SKM-1 treated with dmso at 0.1 percent for 144 hours (cell line): Measurements from ENCODE around the gene RNLS.
A peak's percentile ranks its signal among the peaks of the same experiment; 100 is the strongest.

Experiments used
- DNase-seq: peaks from one replicate; lab custom pipeline; 2025; ENCODE audit not compliant: unreplicated experiment; lab: John Stamatoyannopoulos, UW

Gene RNLS

DNA sequence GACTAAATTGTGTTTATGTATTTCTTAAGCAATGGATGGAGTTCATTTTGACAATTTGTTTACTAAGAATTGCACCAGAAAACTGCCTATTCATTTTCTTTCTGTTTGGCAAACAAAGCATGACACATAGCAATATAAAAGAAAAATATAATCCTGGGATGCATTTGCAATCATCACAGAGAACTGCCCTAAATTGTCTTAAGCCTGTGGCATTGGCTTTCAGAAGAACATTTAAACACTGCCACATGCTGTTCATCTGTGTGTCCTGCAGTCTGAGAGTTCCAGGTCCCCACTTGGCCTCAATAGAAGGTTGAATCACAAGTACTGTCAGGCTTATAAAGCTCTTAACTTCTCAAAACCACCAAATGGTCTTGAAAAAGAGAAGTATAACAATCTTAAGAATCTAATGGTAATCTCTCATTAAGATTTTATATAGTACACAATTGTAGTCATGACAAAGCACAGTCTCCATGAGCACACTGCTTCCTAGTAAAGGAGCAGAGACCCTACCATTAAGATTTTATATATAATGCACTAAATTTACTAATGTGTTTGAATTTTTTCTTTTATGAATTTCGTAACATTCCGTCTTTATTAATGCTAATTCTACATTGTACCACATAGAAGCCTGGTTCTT, 29.9 kb downstream of the RNLS start:
- peak; percentile 59 for DNase-seq

DNA sequence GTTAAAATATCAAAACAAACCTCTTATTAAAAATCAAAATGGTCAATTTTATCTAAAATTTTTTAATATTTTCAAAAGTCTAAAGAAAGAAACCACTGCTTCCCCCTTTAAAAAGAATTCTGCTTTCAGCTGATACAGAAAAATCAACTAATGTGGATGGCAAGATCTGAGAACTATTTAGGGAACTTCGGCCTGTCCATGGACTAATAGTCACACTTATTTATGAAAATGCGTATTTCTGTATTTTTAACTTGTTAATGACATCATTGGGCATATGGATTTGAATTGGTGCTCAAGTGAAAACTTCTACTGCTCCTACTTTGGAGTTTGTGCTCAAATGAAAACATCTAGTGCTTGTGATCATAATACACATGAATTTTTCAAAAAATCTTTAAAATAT, 31.9 kb downstream of the RNLS start:
- no peak for DNase-seq

DNA sequence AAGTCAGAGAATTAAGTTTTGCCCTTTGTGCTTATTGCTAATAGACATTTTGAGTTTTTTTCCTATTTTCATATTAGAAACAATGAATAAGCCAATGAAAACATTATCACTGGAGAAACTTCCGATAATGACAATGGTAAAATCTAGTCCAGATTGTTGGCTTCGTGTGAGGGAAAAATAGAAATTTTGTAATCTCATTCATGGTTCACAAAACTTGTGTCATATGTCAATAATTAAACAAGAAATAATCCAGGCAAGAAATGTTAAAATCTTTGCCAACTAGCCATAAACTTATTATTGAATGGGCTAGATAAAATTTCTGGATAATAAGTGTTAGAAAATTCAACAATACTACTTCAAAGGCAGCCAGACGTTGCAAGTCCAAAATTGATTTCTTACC, 36.6 kb downstream of the RNLS start:
- DNase-seq: no peak

DNA sequence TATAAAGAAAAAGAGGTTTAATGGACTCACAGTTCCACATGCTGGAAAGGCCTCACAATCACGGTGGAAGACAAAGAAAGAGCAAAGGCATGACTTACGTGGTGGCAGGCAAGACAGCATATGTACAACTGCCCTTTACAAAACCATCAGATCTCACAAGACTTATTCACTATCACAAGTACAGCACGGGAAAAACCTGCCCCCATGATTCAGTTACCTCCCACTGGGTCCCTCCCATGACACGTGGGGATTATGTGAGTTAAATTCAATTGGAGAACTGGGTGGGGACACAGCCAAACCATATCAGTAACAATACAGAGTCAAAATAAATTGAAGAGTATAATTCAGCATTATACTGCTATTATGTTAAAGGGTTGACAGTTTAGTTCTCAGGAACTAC, 37.8 kb downstream of the RNLS start:
- no peak for DNase-seq

DNA sequence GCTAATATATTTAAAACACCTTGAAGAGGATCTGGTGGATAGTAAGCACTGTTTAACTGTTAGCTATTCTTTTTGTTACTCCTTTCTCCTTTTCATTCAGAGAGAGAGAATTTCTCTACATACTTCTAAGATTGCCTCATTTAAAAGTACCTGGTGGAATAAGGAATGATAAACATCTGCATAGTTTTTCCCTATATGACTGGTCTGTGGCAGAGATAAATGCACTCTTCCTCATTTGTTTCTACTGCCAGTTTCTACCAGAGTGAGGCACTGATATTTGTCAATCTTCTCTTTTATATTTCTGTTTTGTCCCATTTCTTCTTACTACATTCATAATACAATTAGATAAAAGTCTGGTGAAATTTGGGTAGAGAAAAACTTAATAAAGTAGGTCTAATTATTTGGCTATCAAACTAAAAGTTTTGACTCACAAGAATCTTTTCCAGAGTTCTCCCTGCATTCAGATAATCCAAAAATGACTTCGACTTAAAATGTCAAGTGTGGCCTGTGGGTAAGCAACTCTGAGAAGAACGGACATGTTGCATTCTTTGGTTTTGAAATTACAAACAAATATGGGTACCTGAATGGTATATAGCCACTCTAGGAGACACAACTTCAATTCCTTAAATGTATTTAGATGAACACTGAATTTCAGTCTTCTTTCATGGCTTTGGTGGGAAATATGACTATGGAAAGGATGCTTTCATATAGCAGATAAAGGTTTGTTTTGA, 38.8 kb downstream of the RNLS start:
- DNase-seq: no peak

DNA sequence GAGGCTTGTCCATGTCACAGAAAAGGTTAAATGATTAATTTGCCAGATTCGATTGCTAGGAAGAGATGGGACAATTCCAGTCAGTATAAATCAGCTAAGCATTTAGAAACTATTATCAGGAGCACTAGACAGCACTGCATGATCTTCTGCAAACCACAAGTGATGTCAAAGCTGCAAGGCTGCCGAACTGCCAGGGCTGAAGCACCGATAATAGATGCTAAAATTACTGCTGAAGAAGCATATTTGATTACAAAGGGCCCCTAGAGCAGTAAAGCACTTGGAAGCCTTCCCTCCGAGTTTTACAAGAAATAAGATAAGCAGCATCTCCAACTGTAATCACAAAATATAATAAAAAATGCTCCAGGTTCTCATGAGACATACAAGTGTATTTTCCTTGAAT, 40.6 kb downstream of the RNLS start:
- no peak for DNase-seq

DNA sequence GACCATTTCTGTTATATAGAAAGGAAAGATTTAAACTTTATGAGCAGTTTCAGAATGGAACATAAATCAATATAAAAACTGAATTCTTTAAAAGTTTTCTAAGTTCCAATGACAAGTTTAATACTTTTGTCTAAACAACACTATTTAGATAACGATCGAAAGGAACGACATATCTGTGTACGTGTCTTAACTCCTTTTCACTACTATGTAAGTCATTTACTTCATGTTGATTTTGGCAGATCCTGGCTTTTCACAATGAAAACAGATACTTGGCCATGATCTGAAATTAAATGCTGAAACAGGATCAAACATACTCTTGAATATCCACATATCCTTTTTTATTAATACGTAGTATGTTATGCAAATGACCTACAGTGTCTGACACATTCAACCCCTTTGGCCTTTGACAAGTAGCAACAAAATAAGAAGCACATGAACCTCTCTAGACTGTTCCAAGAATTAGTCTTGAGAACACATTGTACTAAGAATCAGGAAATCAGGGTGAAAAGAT, 41.9 kb downstream of the RNLS start:
- DNase-seq: no peak

DNA sequence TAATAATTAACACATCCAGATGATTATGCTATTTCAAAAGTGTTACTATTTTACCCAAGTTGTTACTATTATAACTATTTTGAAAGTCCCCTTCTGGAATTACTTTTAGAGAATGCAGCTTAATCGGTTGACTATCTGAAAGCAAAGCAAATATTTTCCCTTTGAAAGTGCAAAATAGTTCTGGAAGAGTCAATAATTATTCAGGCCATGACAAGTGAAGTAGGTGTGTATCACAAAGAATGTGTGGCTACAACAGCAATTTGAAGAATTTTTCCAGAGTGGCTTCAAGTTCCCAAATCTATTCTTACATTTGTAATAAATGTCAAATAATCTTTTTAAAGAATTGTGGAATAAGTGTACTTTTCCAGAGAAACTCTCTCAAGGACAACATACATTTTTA, 42.8 kb downstream of the RNLS start:
- no peak for DNase-seq

DNA sequence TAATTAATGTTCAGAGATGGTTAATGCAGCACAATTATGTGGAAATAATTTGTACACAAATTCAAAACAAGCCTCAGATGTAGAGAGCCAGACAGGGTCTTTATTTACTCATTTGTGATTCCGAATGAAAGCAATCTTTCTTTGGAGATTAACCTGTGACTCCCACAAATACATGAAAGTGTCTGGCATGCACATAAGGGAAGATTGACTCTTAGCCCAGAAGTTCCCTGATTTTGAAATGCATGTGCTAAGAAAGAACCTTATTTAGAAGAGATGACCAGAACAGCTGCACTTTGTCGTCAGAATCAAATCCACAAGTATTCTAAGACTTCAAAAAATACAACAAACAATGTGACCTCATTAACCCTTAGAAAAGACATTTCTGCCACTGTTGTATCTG, 45.1 kb downstream of the RNLS start:
- DNase-seq: no peak

DNA sequence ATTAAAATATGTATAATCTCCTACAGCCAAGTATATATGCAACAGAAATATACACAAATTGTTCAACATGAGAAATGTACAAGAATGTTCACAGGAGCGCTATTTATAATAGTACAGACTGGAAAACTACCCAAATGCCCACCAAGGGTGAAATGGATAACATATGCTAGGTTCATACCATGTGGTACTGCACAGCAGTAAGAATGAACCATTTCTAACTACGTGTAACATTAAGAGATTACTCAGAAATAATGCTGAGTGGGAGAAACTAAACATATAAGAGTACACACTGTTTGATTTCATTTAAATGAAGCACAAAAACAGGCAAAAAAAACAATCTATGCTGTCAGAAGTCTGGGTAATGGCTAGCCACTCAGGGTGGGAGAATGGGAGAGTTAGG, 45.8 kb downstream of the RNLS start:
- no peak for DNase-seq

DNA sequence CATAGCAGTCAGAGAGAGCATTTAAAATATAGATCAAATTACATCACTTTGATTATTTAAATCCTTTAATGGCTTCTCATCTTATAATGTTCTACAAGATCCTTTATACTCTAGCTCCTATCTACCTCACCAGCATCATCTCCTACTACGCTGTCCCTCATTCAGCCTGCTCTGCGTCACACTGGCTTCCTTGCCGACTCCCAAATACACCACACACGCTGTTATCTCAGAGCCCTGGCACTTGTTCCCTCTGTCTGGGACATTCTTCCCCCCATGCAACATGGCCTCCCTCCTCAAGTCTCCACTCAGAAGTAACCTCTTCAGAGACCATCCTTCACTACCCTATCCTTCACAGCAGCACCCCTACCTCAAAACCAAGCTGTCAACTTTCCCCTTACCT, 46.7 kb downstream of the RNLS start:
- no peak for DNase-seq

DNA sequence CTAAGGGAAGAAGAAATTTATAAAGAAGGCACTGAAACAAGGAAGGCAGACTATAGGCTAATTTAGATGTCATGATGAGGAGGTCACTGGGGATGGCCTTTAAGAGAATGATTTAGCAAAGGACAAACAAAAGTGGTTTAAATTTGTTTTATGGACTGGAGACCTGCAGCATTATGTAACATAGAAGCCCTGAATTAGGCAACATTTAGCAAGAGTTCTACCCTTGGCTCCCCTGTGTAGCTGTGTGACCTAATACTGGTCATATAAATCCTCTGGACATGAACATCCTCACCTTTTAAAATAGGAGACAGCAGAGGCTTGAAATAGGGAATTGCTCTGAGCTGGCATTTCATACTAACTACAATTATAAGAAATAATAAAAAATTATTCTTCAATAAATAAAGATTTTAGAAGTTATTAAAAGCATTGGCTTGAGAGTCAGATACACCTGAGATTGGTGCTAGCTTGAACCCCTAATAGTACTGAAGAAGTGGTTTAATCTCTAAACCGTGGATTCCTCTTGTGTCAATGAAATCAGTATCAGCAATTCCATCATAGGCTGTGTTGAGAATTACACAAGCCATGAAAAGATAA, 48.9 kb downstream of the RNLS start:
- no peak for DNase-seq

DNA sequence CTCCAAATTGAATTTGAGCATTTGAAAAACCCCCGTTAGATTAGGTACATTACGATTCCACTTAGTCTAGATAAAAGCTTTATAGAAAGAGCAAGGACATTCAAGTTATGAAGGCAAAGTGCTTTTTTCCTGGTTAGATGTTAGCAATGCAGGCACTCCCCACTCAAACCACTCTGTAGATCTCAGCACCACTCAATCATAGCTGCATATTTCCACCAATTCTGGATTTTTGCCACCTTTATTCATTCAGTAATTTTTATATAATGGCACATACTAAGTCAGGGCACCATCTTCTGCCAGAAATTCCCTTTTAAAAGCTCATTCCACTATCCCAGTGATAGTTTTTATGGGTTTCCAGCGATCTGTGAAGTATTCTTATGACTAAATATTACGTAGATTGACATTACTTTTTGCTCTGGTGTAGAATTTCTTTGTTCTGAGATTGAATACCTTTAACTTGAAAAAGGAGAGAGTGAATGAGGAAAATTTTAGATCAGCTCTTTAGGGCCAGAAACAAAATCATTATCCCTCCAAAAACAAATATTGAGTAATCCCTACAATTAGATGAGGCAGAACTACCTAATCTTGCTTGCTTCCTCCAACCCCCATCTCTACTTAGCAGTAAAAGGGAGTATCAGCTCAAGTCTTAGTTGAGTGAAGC, 51.6 kb downstream of the RNLS start:
- no peak for DNase-seq

DNA sequence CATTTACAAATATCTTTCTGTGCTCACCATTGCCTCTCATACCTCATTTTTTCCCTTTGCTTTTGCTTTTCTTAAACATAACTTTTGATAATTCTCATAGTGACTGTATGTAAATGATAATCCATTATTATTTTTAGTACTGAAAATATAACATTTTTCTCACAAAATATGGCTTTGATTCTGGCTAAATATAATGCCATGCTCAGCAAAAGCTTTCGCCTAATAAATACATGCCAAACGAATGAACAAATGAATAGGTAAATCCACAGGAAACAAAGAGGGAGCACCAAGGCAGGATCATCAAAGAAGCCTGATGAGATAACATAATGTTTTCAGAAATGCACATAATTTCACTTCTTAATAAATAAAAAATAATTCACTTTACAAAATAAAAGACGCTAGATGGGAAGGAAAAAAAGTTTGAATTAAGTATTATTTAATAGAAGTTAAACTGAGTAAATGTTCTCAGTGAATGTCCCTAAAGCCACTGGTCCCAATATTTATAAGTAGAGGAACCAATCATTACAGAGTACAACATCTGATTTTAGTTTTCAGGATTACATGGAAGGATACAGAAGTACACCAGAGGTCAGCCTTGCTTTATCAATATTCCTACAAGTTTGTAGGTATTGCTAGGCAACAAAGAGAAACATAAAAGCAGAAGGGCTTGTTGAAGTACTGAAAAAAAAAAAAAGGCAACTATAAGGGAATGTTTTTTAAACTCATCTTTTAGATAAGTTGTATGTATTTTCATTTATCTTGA, 52.3 kb downstream of the RNLS start:
- no peak for DNase-seq

DNA sequence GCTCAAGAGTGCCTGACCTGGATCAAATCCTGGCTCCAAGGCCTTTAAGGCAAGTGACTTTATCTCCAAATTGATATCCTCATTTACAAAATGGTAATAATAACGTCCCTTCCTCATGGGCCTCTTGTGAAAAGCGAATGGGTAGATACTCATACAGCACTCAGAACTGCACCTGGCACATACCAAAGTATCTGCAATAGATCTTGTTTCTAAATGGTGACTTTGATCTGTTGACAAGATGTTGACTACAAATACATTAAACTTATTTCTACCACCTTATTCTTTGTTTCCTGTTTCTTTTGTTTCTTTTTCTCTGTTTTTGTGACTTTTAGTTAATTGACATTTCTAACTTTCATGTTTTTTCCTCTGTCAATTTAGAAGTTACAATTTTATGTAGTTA, 53.0 kb downstream of the RNLS start:
- no peak for DNase-seq

DNA sequence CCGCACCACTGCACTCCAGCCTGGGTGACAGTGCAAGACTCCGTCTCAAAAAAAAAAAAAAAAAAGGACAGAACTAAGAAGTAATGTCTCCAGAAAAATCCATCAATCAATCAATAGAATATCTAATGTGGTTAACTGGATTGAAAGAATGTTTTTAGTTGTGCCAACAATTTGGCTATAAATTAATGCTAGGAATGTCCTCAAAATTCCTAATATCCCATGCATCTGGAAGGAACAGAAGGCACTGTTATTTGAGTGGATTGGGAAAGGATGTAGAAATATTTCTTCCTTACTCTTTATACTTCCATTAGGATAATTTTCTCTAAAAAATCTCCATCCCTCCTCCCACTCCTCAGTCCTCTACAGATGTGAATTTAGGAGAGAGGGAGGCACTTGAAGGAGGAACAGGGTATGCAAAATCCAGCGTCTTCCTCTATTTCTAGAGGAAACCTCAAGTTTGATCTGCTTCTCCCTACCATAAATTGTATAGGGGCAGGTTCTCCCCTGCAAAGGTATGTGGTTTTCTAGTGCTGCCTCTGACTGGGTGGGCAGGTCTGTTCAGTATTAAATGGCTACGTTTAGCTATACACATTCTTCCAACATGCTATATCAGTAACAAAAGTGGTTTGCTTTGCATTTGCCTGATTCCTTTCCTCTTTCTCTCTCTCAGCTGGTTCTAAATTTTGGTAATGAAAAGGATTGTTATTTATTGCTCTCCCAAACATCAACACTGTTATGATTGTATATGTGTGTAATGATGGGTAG, 54.1 kb downstream of the RNLS start:
- DNase-seq: no peak

DNA sequence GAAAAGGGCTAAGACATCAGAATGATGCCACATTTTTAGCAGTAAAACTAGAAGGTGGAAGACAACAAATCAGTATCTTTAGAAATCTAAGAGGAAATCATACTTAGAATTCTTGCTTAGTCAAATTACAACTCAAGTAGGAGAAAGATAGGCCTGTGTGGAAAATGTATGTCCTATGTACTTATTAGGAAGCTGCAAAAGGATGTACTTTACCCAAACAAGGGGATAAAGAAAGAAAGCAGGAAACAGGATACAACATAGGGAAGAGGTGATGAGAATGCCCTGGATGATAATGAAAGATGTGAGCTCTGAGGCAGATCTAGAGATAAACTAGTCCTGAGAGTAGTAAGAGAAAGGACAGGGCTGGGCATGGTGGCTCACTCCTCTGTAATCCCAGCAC, 54.9 kb downstream of the RNLS start:
- DNase-seq: no peak

DNA sequence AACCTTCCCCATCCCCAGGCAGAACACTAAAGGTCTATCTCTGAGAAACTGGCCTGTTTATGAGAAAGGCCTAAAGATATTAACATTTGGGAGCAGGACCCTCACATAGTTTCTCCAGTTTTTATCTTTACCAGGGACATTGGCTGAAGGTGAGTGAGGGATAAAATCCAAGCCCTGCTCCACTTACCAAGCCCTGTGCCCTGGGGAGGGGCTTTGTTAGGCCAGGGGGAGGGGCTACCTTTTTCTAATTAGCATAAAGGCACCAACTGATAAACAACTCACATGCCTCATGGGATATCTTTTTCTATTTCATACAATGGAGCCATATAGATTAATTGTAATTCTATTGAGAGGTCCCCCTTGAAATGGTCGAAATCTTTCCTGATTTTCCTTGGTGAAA, 55.9 kb downstream of the RNLS start:
- no peak for DNase-seq

DNA sequence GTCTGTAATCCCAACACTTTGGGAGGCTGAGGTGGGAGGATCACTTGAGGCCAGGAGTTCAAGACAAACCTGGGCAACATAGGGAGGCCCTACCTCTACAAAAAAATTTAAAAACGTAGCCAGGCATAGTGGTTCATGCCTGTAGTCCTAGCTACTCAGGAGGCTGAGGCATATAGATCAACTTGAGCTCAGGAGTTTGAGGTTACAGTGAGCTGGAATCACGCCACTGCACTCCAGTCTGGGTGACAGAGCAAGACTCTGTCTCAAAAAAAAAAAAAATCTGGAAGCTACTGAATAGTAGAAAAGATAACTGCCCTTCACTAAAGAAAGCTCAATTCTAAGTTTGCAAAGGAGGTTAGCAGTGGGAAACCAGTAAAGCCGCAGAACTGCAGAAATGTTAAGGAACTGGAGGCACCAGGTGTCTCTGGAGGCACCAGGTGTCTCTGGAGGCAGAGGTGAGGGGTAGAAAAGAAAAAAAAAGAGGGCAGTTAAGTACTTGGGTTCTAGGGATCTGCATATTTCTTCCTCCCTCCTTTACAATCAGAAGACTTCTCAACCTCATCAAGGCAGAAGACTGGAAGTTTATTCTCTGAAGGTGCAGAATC, 56.5 kb downstream of the RNLS start:
- DNase-seq: no peak
